ENCODE measurements around the gene ELAVL3. TPM values are rescaled to one million over a fixed set of nuclear protein-coding genes. Genes with fewer than 3 reads are reported as not detected.

Gene ELAVL3
- total and polyA plus RNA-seq, 2 of the 8 experiments (the other 6 are each of a cell fraction or from before 2014, with no cell fraction given) = 0.80 to 1.0 TPM

GRCh38 chr19:11461453-11461852 is 19.4 kb downstream of the ELAVL3 start:
- FAIRE-seq = no peak
- Histone ChIP-seq H2BK5ac (ENCODE audit: low read depth, low read length) (no peak overlapping the region), H2AFZ (ENCODE audit: low read length) (no peak overlapping the region), H4K8ac (ENCODE audit: extremely low read depth, insufficient read depth, low read length) (no peak overlapping the region), H2BK20ac (ENCODE audit: low read length) (no peak overlapping the region), H3K23ac (ENCODE audit: insufficient read length) (no peak overlapping the region), H2BK12ac (ENCODE audit: low read depth, low read length) (no peak overlapping the region), H3K4me2 (ENCODE audit: insufficient read depth in 1 of 2, low read depth in 2 of 2, low read length in 2 of 2) (no peak overlapping the region), H3K56ac (replicated peaks; ENCODE audit: insufficient read length, low read depth, low read length) (no peak overlapping the region), H3K36me3 (ENCODE audit: control insufficient read depth in 2 of 4, insufficient read depth in 4 of 4, low read length in 3 of 4) (no peaks in the 10 kb centered on the region), H4K20me1 (replicated peaks in 1 of 2; ENCODE audit: control insufficient read depth in 1 of 2, insufficient read depth in 2 of 2, low read length in 2 of 2) (peaks cover 0 to 9% of the 10 kb centered on the region in 2 experiments), H3K4me3 (ENCODE audit: extremely low read depth in 1 of 4, insufficient read depth in 2 of 4, low read depth in 3 of 4, low read length in 4 of 4) (no peak overlapping the region), H2AK5ac (ENCODE audit: low read depth, low read length) (no peak overlapping the region), H4K5ac (ENCODE audit: insufficient read length, low read depth, low read length) (no peak overlapping the region), H3K27ac (ENCODE audit: low read depth, low read length) (no peak overlapping the region), H3K27me3 (replicated peaks in 1 of 4; ENCODE audit: control insufficient read depth in 3 of 4, extremely low read depth in 1 of 4, insufficient read depth in 3 of 4, low read length in 3 of 4) (no peaks in the 10 kb centered on the region), H3K79me1 (ENCODE audit: low read depth, low read length) (peaks cover 4% of the 10 kb centered on the region; the same call in 1 of the 2 replicates), H3K9ac (replicated peaks in 1 of 4; ENCODE audit: extremely low read depth in 1 of 4, low read depth in 3 of 4, low read length in 3 of 4) (no peak overlapping the region), H3K23me2 (ENCODE audit: low read depth, low read length) (peaks cover 9% of the 10 kb centered on the region; the same call in 1 of the 2 replicates), H3K9me3 (ENCODE audit: insufficient read depth in 2 of 2, low read depth in 1 of 2, low read length in 1 of 2) (no peaks in the 10 kb centered on the region), H3K18ac (ENCODE audit: extremely low read depth, low read length) (no peak overlapping the region), H3K79me2 (ENCODE audit: control insufficient read depth in 1 of 2, insufficient read depth in 2 of 2, low read length in 2 of 2) (no peaks in the 10 kb centered on the region), H3K4ac (replicated peaks; ENCODE audit: insufficient read length, low read depth, low read length) (no peak overlapping the region), H3K14ac (ENCODE audit: insufficient read length) (no peak overlapping the region), H2BK15ac (ENCODE audit: low read length) (no peak overlapping the region), H3K4me1 (replicated peaks in 1 of 4; ENCODE audit: control insufficient read depth in 3 of 4, insufficient read depth in 4 of 4, low read length in 3 of 4) (peaks cover 4 to 22% (median 11%) of the 10 kb centered on the region in 4 experiments), H4K91ac (replicated peaks; ENCODE audit: insufficient read length, low read length) (no peak overlapping the region), H2BK120ac (replicated peaks; ENCODE audit: low read depth, low read length) (no peak overlapping the region)
- WGBS, 2 experiments (ENCODE audit: extremely low coverage in 1 of 2, insufficient coverage in 1 of 2, insufficient read length in 1 of 2, insufficient replicate concordance in 2 of 2, low coverage in 1 of 2, low lambda C conversion rate in 2 of 2, missing lambda C conversion rate in 1 of 2) = no CpG with 5 or more reads among the region's 2 CpGs
- TF ChIP-seq YY1 (IDR thresholded peaks at IDR 0.05; ENCODE audit: low read depth, low read length) = no peak
- TF ChIP-seq E2F6 (IDR thresholded peaks at IDR 0.05) = no peak
- no peak for TF ChIP-seq RBBP5 (IDR thresholded peaks at IDR 0.05; ENCODE audit: borderline replicate concordance, low read depth, low read length)
- TF ChIP-seq SUZ12 (IDR thresholded peaks at IDR 0.05; ENCODE audit: low read length) = no peak
- TF ChIP-seq POLR2A (IDR thresholded peaks at IDR 0.05; ENCODE audit: control extremely low read depth in 1 of 2, low read depth in 2 of 2, low read length in 2 of 2) = no peak
- no peak for DNase-seq (ENCODE audit: low read depth in 1 of 2, low spot score in 2 of 2)
- POLR2A ChIA-PET (ENCODE audit: partially characterized antibody) = interaction anchor here (1.2 kb wide), 1 partner anchor 20 kb away, joined by 3 read pairs; the partner anchor contains the start of gene ELAVL3
- CTCF ChIA-PET (ENCODE audit: partially characterized antibody) = interaction anchor here (0.9 kb wide), 1 partner anchor 20 kb away, joined by 3 read pairs; no protein-coding TSS in a partner anchor
